SK-N-SH (cell line): Measurements from ENCODE around the gene STK39. TPM values are rescaled to one million over a fixed set of nuclear protein-coding genes. Genes with fewer than 3 reads are reported as not detected.

ENCODE experiments used
- CTCF ChIA-PET: fragments of 300-600, 350-600 bp; formaldehyde crosslinking; extraction: SDS; loops from one replicate; lab custom pipeline; 2021; lab: Yijun Ruan, JAX
- POLR2A ChIA-PET: fragments of 350-600 bp; sonication (Branson Sonifier 250); formaldehyde crosslinking; extraction: SDS; loops from one replicate; lab custom pipeline; 2020; ENCODE audit warnings: antibody characterized with exemption, inconsistent platforms; lab: Yijun Ruan, JAX
- DNase-seq: peaks from one replicate; pipeline ENCODE4 v3.0.0; 2012
- H2AFZ ChIP-seq: fragments of 200-600 bp; sonication (generic); 2 replicates; pipeline ENCODE4 v1.8.1; 2016; ENCODE audit warnings: antibody characterized with exemption, mild to moderate bottlenecking, low read depth
- H3F3A ChIP-seq: fragments of 200-600 bp; sonication (generic); replicated peaks from 2 replicates; pipeline ENCODE3; 2016; ENCODE audit warnings: antibody characterized with exemption, mild to moderate bottlenecking; ENCODE audit not compliant: insufficient read depth
- H3K27ac ChIP-seq, 2 experiments: fragments of 200-500 bp in 1 of 2; fragments of 200-600 bp in 1 of 2; sonication (Bioruptor generic) in 1 of 2; sonication (generic), shearing (Covaris generic) in 1 of 2; 2 replicates each; pipeline versions ENCODE4 v1.5.1 to v1.6.1; 2014 to 2016; ENCODE audit warnings: low read depth in 2 of 2, inconsistent platforms in 1 of 2, low read length in 1 of 2, mild to moderate bottlenecking in 1 of 2, mixed read lengths in 1 of 2
- H3K27me3 ChIP-seq: fragments of 200-600 bp; sonication (generic), shearing (Covaris generic); 2 replicates; pipeline ENCODE4 v1.6.1; 2016; ENCODE audit warnings: mixed run types; ENCODE audit not compliant: insufficient read depth
- H3K36me3 ChIP-seq, 2 experiments: fragments of 200-500 bp in 1 of 2; fragments of 200-600 bp in 1 of 2; sonication (Bioruptor generic) in 1 of 2; sonication (generic) in 1 of 2; replicated peaks in 1 of 2; 2 replicates each; pipeline versions ENCODE3 to v1.5.1; 2014 to 2016; ENCODE audit warnings: low read length in 1 of 2, mild to moderate bottlenecking in 1 of 2; ENCODE audit not compliant: insufficient read depth in 2 of 2, control insufficient read depth in 1 of 2
- H3K4me1 ChIP-seq, 2 experiments: fragments of 200-500 bp in 1 of 2; fragments of 200-600 bp in 1 of 2; sonication (Bioruptor generic) in 1 of 2; sonication (generic), shearing (Covaris generic) in 1 of 2; 2 replicates each; pipeline versions ENCODE4 v1.5.1 to v1.6.1; 2014 to 2016; ENCODE audit warnings: low read depth in 1 of 2, low read length in 1 of 2, mixed run types in 1 of 2; ENCODE audit not compliant: insufficient read depth in 2 of 2, control insufficient read depth in 1 of 2
- H3K4me2 ChIP-seq: fragments of 200-600 bp; sonication (generic), shearing (Covaris generic); 2 replicates; pipeline ENCODE4 v1.6.1; 2017; ENCODE audit warnings: mixed run types
- H3K4me3 ChIP-seq, 2 experiments: fragments of 200-500 bp in 1 of 2; fragments of 200-600 bp in 1 of 2; sonication (Bioruptor generic) in 1 of 2; sonication (generic), shearing (Covaris generic) in 1 of 2; 2 replicates each; pipeline versions ENCODE4 v1.5.1 to v1.8.1; 2014 to 2016; ENCODE audit warnings: low read depth in 2 of 2, inconsistent platforms in 1 of 2, low read length in 1 of 2, mild to moderate bottlenecking in 1 of 2, mixed read lengths in 1 of 2, moderate library complexity in 1 of 2
- H3K79me2 ChIP-seq: fragments of 200-600 bp; sonication (generic); 2 replicates; pipeline ENCODE4 v1.8.1; 2017; ENCODE audit warnings: mild to moderate bottlenecking; ENCODE audit not compliant: insufficient read depth
- H3K9ac ChIP-seq: fragments of 200-600 bp; sonication (generic); 2 replicates; pipeline ENCODE4 v1.6.1; 2017; ENCODE audit warnings: mixed run types
- H3K9me2 ChIP-seq: fragments of 200-600 bp; sonication (generic); 2 replicates; pipeline ENCODE4 v1.6.1; 2017; ENCODE audit warnings: mixed run types
- H3K9me3 ChIP-seq: fragments of 200-600 bp; sonication (generic); 2 replicates; pipeline ENCODE4 v1.6.1; 2017; ENCODE audit warnings: mixed run types, mild to moderate bottlenecking, moderate library complexity
- H4K20me1 ChIP-seq: fragments of 200-600 bp; sonication (generic); 2 replicates; pipeline ENCODE4 v1.6.1; 2017; ENCODE audit warnings: mild to moderate bottlenecking, mixed run types; ENCODE audit not compliant: insufficient read depth
- CHD2 ChIP-seq: fragments of 150-350 bp; IDR thresholded peaks from 2 replicates; pipeline ENCODE4 v1.6.1; 2018; ENCODE audit warnings: low read length; ENCODE audit not compliant: partially characterized antibody
- ELF1 ChIP-seq: IDR thresholded peaks from 2 replicates; pipeline ENCODE4 v1.4.0; 2012
- EZH2phosphoT487 ChIP-seq: fragments of 200-600 bp; sonication (generic); IDR thresholded peaks from 2 replicates; pipeline ENCODE4 v1.6.1; 2017; ENCODE audit warnings: low read depth, mixed run types, mild to moderate bottlenecking, antibody characterized with exemption, moderate library complexity, borderline replicate concordance
- FOSL2 ChIP-seq: IDR thresholded peaks from 2 replicates; pipeline ENCODE4 v1.4.0; 2012; ENCODE audit warnings: low read depth, mild to moderate bottlenecking, moderate library complexity, borderline replicate concordance
- FOXJ3 ChIP-seq: sonication (generic); formaldehyde crosslinking; IDR thresholded peaks from 2 replicates; pipeline ENCODE4 v1.5.1; 2020; ENCODE audit warnings: mild to moderate bottlenecking, missing genetic modification reagents
- GABPA ChIP-seq: IDR thresholded peaks from 2 replicates; pipeline ENCODE4 v1.4.0; 2012; ENCODE audit warnings: low read depth, mild to moderate bottlenecking
- GATA2 ChIP-seq: sonication (generic); formaldehyde crosslinking; IDR thresholded peaks from 2 replicates; pipeline ENCODE4 v1.5.0; 2020; ENCODE audit warnings: mild to moderate bottlenecking, missing genetic modification reagents
- NFIC ChIP-seq: IDR thresholded peaks from 2 replicates; pipeline ENCODE4 v1.4.0; 2012; ENCODE audit warnings: borderline replicate concordance
- POLR2AphosphoS5 ChIP-seq: IDR thresholded peaks from 2 replicates; pipeline ENCODE4 v1.6.1; 2012; ENCODE audit warnings: low read depth, low read length
- RAD21 ChIP-seq: IDR thresholded peaks from 2 replicates; pipeline ENCODE4 v1.6.1; 2012; ENCODE audit warnings: mild to moderate bottlenecking, low read length
- RFX5 ChIP-seq: IDR thresholded peaks from 2 replicates; pipeline ENCODE4 v1.6.1; 2012; ENCODE audit warnings: mild to moderate bottlenecking, improper control_type of control experiment, low read length
- SMC3 ChIP-seq: IDR thresholded peaks from 2 replicates; pipeline ENCODE4 v1.6.1; 2012; ENCODE audit warnings: low read depth, low read length, improper control_type of control experiment
- TAF1 ChIP-seq: IDR thresholded peaks from 2 replicates; pipeline ENCODE4 v1.6.1; 2012; ENCODE audit warnings: low read depth, mild to moderate bottlenecking, low read length, moderate library complexity, borderline replicate concordance
- TCF12 ChIP-seq: IDR thresholded peaks from 2 replicates; pipeline ENCODE4 v1.4.0; 2012
- USF1 ChIP-seq: IDR thresholded peaks from 2 replicates; pipeline ENCODE4 v1.4.0; 2012; ENCODE audit warnings: low read depth, borderline replicate concordance
- ZBTB33 ChIP-seq: IDR thresholded peaks from 2 replicates; pipeline ENCODE4 v1.4.0; 2012; ENCODE audit warnings: low read depth, borderline replicate concordance
- WGBS: methylation state at CpG from one replicate; pipeline ENCODE4 v1.1.6; 2017; ENCODE audit warnings: low lambda C conversion rate; 5-methylcytosine and 5-hydroxymethylcytosine counted together
- polyA plus RNA-seq, 3 experiments: library from polyadenylated mRNA; depleted of rRNA; stranded (reverse); fragments of >200 nt; gene quantifications; 2 replicates each; pipeline ENCODE4 v1.2.3, GENCODE V29; 2012
- TF ChIP-seq, protein P1 (sequence below): fragments of 150-350 bp; IDR thresholded peaks from 2 replicates; pipeline ENCODE4 v1.6.1; 2017; ENCODE audit warnings: antibody characterized with exemption, low read length, low read depth, borderline replicate concordance
- TF ChIP-seq, protein P2 (sequence below): IDR thresholded peaks from 2 replicates; pipeline ENCODE4 v1.6.1; 2012; ENCODE audit warnings: mild to moderate bottlenecking, low read depth, low read length, moderate library complexity
- TF ChIP-seq, protein P3 (sequence below): IDR thresholded peaks from 2 replicates; pipeline ENCODE4 v1.4.0; 2012; ENCODE audit warnings: low read depth
- TF ChIP-seq, protein P4 (sequence below): IDR thresholded peaks from 2 replicates; pipeline ENCODE4; 2012

The STK39 gene
- polyA plus RNA-seq, 1 of the 3 experiments (the other 2 are of a cell fraction): 9.6 TPM

DNA sequence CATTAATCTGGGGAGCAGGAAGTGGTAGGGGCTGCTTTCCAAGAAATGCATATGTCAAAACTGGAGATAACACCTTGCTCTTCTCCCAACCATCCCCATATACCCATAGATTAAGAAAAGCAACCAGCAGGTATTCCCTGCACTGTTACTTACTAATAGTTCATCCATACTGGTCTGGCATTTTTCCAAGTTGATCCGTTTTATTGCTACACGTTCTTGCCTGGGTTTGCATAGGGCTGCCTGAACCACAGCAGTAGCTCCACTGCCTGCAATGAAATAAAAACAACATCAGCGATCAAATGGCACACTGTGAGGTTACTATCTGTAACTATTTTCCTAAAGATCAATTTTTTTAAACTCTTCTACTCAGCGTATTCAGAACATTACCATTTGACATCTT is 65.6 kb downstream of the STK39 start:
- 90% methylated on average over 4 of the region's 4 CpGs for WGBS
- TF ChIP-seq FOSL2 (no peak), SMC3 (no peak), POLR2AphosphoS5 (no peak), ELF1 (no peak), CHD2 (no peak), GABPA (no peak), TCF12 (no peak), FOXJ3 (CRISPR knock-in tag) (no peak), USF1 (no peak), NFIC (no peak), RAD21 (no peak), ZBTB33 (no peak), GATA2 (CRISPR knock-in tag) (no peak), TAF1 (no peak), EZH2phosphoT487 (no peak), RFX5 (no peak)
- TF ChIP-seq, protein P1, sequence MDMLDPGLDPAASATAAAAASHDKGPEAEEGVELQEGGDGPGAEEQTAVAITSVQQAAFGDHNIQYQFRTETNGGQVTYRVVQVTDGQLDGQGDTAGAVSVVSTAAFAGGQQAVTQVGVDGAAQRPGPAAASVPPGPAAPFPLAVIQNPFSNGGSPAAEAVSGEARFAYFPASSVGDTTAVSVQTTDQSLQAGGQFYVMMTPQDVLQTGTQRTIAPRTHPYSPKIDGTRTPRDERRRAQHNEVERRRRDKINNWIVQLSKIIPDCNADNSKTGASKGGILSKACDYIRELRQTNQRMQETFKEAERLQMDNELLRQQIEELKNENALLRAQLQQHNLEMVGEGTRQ: no peak
- TF ChIP-seq, protein P2, sequence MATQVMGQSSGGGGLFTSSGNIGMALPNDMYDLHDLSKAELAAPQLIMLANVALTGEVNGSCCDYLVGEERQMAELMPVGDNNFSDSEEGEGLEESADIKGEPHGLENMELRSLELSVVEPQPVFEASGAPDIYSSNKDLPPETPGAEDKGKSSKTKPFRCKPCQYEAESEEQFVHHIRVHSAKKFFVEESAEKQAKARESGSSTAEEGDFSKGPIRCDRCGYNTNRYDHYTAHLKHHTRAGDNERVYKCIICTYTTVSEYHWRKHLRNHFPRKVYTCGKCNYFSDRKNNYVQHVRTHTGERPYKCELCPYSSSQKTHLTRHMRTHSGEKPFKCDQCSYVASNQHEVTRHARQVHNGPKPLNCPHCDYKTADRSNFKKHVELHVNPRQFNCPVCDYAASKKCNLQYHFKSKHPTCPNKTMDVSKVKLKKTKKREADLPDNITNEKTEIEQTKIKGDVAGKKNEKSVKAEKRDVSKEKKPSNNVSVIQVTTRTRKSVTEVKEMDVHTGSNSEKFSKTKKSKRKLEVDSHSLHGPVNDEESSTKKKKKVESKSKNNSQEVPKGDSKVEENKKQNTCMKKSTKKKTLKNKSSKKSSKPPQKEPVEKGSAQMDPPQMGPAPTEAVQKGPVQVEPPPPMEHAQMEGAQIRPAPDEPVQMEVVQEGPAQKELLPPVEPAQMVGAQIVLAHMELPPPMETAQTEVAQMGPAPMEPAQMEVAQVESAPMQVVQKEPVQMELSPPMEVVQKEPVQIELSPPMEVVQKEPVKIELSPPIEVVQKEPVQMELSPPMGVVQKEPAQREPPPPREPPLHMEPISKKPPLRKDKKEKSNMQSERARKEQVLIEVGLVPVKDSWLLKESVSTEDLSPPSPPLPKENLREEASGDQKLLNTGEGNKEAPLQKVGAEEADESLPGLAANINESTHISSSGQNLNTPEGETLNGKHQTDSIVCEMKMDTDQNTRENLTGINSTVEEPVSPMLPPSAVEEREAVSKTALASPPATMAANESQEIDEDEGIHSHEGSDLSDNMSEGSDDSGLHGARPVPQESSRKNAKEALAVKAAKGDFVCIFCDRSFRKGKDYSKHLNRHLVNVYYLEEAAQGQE: no peak
- TF ChIP-seq, protein P3, sequence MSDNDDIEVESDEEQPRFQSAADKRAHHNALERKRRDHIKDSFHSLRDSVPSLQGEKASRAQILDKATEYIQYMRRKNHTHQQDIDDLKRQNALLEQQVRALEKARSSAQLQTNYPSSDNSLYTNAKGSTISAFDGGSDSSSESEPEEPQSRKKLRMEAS: no peak
- TF ChIP-seq, protein P4, sequence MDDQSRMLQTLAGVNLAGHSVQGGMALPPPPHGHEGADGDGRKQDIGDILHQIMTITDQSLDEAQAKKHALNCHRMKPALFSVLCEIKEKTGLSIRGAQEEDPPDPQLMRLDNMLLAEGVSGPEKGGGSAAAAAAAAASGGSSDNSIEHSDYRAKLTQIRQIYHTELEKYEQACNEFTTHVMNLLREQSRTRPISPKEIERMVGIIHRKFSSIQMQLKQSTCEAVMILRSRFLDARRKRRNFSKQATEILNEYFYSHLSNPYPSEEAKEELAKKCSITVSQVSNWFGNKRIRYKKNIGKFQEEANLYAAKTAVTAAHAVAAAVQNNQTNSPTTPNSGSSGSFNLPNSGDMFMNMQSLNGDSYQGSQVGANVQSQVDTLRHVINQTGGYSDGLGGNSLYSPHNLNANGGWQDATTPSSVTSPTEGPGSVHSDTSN: no peak
- peaks cover 63% of the 10 kb centered on the region for H3K79me2 ChIP-seq
- H3K9me3 ChIP-seq: no peaks in the 10 kb centered on the region
- no peak overlapping the region for H3K27ac ChIP-seq
- DNase-seq: no peak
- H3K4me1 ChIP-seq: peaks cover 0 to 15% of the 10 kb centered on the region in 2 experiments; a peak in 2 of 4 replicates
- H4K20me1 ChIP-seq: peaks cover 19% of the 10 kb centered on the region
- H3K9ac ChIP-seq: no peak overlapping the region
- no peaks in the 10 kb centered on the region for H3K9me2 ChIP-seq
- H3K27me3 ChIP-seq: no peaks in the 10 kb centered on the region
- no peak overlapping the region for H3K4me3 ChIP-seq
- H3F3A ChIP-seq: no peaks in the 10 kb centered on the region
- ChIA-PET CTCF (no interaction called here), POLR2A (no interaction called here)
- peaks cover 9 to 11% of the 10 kb centered on the region in 2 experiments for H3K36me3 ChIP-seq
- H2AFZ ChIP-seq: no peak overlapping the region
- no peak overlapping the region for H3K4me2 ChIP-seq
